Middle frontal gyrus (tissue), 1 donor: ENCODE measurements around the gene ENC1.

Source experiments
- DNase-seq: peaks from one replicate; pipeline ENCODE4 v3.0.0-alpha.2; 2015; ENCODE audit warnings: low spot score; ENCODE audit errors: extremely low spot score

ENC1 gene

DNA sequence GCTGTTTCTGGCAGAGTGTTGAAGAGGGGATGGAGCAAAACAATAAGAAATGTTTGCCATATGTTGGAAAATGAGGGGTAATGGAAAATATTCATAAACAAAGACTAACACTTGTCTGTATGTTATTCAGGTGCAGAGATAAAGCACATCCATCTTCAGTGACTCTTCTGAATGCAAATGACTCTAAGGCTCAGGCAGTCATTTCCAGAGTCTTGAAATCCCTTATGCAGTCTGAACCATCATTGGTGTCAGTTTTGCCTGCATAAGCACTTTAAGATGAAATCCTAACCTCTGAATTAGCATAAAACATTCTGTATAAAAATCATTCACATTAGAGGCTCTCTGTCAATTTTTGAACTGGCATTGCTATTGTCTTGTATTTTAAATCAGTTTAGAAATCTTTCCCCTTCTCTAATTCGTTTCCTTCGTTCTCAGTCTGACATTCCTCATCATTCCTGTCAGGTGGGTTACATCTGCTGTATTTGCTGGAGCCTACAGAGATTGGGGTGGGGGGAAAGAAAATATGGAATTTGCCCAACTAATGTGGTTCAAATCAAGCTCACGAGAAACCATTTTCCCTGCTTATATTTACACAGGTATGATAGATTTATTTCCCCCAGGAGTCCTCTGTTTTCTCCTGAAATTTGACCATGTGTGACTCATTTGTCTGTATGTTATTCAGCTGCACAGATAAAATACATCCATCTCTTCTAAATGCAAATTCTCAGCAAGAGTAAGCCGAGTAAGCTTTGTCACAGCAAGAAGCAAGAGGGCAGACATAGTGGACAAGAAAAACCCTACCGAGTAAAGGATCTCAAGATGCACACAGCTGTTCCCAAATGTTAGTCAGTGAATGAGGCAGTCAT, 31.6 kb downstream of the ENC1 start:
- no peak for DNase-seq

DNA sequence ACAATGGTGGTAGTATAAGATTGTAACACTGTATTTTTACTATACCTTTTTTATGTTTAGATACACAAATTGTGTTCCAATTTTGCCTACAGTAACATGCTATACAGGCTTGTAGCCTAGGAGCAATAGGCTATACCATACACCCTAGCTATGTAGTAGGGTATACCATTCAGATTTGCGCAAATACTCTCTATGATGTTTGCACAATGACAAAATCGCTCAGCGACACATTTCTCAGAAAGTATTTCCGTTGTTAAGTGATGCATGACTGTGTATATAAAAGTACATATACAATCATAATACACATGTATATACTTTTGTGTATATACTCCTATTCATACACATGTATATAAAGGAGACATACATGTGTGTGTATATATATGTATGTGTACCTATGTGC, 34.8 kb downstream of the ENC1 start:
- DNase-seq, result no peak

DNA sequence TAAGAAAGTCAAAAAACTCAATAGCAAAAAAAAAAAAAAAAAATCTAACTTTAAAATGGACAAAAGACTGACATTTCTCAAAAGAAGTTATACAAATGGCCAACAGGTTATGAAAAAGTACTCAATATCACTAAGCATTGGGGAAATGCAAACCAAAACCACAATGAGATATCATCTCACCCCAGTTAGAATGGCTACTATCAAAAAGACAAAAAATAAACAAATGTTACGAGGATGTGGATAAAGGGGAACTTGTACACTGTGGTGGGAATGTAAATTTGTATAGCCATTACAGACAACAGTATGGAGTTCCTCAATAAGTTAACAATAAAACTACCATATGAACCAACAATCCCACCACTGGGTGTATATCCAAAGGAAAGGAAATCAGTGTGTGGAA, 37.2 kb downstream of the ENC1 start:
- no peak for DNase-seq

DNA sequence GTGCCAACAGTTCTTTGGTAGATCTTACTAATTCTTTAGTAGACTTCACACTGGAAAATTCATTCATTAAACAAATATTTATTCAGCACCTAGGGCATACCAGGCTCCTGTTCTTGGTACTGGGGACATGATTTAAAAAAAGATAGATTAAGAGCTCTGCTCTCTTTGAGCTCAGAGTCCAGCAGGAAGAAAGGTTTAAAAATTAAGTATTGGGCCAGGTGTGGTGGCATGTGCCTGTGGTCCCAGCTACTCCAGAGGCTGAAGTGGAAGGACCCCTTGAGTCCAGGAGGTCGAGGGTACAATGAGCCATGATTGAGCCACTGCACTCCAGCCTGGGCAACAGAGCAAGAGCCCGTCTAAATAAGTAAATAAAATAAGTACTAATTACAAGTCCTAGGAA, 41.4 kb downstream of the ENC1 start:
- DNase-seq, result no peak

DNA sequence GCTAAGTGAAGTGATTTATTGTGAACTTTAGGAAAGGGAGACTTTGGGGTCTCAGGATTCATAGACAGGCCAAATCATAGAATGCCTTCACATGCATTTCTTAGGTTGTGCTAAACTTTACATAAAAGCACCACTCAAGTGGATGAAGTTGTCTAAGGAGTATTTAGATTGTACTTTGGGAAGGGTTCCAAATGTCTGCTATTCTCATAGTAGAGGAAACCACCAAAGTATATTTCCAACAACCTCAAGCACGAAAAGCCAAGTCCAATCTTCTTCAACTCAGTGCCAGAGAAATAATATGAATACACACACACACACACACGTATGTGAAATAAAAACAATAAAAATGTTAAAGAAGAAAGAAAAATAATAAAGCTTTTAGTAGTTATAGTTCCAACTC, 41.8 kb downstream of the ENC1 start:
- DNase-seq, result no peak

DNA sequence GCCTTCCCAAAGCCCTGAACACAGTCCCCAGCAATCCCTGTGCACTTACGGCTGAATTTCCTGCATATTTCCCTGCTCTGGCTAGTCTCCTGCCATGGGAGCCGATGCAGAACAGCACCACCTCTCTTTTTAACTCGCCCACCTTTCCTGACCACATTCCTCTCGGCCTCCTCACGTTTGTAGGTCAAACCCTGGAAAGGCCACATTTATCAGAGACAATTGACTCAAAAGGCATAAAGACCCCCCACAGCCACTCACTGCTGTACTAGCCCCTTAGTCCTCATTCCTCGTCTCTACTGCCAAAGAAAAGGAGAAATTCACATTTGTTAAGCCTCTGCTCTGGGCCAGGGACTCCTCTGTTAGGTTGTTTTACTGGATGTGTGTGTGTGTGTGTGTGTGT, 43.6 kb downstream of the ENC1 start:
- no peak for DNase-seq

DNA sequence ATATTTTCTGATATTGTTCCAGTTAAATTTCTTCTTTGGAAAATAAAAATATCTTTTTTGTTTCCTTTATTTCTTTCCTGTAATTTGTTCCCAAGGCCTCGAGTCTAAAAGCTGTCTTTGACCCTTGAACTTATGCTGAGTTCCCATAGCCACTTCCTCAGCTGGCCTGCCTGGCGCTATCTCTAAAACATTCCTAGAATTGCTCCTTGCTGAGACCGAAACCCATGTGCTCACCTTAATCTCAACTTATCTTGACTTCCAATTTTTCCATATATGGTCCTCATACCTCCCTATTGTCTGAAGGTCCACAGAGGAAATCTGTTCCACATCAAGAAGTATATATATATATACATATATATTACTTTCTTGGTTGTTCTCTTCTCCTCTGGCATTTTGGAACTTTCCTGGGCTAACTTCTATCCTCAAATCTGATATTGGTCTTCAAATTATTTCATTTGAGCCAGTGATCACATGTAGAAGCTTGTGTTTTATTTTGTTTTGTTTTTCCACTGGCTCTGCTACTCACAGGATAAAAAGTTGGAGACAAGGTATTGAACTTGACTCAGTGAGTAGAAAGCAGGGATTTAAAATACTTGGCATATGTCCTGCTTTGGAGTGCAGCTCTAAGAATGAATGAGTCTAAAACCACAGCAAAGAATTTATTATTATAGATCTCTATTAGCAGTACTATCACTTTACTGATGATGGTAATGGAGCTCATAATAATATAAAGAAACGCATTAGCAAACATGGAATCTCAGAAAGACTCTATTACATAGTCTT, 45.2 kb downstream of the ENC1 start:
- DNase-seq, result no peak

DNA sequence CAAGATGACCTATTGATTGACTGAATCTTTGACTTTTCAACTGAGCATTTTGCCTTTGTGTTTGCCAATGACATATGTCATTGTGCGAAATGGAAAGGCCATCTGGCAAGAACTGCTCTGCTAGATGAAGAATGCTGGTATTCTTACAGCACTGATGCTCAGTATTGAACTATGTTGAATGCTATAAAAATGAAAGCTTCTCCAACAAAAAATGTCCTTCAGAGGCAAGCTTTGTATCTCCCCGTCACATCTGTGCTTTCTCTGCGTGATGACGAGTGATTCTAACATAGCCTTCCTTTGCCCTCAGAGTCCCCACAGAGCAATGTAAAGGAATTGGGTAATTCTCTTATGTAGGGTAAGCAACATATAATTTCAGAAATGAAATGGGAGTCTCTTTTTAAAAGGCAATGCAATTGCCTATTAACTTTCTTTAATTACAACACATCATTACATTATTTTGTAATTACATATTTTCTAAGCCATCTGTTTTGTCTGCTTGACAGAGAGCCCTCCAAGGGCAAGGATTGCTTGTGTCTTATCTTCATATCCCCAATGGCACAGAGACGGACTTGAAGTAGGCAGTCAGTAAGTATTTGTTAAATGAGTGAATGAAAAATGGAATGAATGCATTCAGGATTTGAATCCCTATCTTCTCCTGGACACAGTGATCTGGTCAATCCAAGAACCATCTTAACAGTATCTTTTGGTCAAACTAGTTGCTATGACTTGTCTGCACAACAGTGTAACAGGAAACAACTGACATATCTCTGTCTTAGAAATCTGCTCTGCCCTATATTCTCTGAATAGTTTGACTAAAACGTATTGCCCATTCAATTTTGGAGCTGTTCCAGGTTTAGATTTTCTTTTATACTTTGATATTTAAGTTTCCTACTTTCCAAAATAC, 46.1 kb downstream of the ENC1 start:
- DNase-seq, result no peak

DNA sequence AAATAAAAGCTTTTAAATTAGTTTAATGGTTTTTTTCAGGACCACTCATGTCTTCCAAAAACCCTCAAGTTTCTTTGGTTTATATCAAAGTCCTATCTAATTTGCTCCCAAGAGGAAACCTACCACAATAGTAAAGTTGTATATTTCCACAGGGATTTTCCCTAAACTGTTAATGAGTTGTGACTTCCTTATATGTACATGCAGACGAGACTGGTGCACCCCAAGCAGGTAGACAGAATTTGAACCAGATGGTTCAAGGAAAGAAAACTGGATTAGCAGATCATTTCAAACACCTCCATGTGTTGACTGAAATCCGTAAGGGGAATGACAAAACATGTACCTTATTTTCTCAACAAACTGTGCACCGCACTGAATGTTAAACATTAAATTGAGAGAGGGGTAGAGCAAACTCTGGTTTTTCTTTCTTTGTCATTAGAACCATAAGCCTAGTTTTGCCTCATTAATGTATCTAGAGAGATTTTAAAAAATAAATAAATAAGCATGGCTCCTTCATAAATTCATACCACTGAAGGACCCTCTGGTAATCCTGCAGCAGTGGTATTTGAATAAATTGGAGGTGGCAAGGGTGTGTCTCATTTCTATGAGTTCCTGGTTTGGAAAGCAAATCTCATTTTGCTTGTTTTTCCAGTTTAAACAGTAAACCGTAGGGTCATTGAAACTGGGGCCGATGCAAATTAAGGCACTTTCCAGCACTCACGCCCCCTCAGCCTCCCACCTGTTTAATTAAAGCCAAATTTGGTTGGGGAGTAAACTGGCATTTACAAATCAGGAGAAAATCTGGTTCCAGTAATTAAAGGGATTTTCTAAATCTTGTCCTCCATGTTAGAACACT, 51.1 kb downstream of the ENC1 start:
- no peak for DNase-seq

DNA sequence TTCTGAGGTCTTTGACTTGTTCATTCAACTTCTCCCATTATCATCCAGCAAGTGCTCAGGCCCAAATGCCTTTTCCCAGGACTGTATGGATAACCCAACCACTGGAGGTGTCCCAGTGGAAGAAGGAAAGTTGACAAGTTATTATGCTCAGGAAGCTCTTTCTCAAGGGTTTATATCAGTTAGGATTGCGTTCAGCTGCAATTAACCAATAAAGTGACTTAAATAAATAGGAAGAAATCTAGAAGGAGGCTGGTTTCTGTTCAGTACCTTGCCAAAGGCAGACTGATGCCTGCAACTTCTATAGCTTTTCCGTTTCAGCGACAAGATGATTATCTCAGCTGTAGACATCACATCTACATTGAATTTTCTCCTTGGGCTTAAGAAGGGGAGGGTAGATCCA, 52.1 kb downstream of the ENC1 start:
- no peak for DNase-seq

DNA sequence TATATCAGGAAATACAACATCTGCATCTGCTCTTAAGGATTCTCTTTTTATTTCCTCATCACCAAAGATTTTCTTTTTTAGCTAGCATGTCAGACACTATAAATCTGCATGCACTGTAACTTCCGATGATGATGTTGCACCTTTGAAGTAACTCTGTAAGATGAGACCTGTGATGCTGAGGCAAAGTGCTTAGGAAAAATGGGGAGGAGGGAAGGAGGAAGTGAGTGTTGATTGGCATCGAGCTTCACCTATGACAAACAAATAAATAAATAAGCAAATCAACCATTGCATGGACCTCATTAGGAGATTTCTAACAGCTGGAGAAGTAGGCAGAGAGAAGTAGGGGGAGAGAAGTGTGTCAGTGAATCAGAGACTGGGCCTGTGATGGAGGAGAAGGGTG, 52.6 kb downstream of the ENC1 start:
- DNase-seq, result no peak

DNA sequence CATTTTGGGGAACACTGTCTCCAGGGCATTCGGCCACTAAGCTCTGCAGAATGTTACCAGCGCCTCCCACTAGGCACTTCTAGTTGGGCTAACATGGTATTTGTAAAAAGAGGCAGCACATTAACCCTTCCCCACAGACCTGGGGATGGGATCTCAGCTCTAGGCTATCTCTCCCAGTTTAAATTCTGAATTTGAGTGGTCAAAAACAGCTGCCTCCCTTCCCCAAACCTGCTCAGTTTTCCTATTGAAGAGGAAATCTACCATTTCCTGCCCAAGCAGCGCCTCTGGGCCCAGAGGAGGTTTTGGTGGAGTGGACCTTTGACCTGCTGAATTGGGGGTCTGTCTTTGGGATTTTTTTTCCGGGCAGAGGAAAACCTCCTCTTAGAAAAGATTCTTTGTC, 53.2 kb downstream of the ENC1 start:
- no peak for DNase-seq

DNA sequence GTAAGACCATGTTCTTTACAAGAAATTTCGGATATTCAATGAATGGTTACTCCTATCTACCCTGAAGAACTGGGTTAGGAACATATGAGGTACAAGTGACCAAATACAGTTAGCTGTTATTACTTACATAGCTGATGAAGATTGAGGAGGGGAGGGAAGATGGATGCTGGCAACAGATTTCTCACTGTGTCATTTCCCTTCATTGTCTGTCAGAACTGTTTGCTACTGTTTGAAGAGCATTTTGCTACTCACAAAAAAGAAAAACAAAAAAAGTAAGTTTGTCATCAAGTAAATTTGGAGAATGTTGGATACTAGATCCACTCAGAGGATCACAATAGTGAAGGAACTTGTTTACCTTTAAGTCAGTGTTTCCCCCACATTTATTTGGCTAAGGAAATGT, 53.7 kb downstream of the ENC1 start:
- DNase-seq, result no peak

DNA sequence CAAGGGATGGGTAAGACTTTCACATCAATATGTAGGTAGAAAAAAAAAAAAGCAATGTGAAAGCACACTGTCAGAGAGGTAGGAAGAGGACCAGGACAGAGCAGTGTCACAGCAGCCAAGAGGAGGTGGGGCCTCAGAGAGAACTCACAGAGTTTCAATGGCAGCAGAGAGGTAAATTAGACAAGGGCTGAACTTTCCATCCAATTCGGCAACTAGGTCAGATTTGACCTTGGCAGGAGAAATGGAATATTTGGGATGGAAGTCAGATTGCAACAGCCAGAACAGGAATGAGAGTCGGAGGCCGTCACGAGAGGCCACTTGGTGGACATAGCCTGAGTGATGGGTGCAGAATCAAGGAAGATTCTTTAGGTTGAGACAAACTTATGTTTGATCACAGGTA, 57.7 kb downstream of the ENC1 start:
- no peak for DNase-seq

DNA sequence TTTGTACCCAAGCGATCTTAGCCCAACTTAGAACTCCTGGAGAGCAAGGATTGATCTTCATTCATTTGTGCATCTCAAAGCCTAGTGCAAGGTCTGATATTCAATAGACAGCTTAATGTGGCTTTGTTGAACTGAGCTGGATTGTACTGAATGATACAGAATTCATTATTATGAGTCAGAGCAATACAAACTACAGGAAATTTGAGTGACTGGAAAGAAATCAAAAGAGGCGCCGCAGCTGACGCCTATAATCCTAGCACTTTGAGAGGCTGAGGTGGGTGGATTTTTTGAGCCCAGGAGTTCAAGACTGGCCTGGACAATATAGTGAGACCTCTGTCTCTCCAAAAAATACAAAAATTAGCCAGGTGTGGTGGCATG, 58.6 kb downstream of the ENC1 start:
- DNase-seq, result no peak

DNA sequence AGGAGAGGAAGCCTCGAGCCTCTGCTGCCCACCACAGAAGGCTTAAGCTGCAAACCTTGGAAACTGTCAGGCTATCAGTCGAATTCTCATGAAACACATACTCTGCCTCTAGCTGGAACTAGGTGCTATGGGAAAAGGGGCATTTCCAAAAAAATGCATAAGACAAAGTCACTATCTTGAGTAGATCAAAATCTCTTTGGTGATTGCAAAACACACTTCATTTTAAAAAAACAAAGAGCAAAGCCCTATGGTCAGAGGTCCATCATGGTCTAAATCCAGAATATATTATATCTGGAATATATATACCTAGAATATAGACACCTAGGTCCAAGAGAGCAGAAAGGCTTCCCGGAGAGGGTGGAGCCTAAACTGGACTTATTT, 59.8 kb downstream of the ENC1 start:
- no peak for DNase-seq

DNA sequence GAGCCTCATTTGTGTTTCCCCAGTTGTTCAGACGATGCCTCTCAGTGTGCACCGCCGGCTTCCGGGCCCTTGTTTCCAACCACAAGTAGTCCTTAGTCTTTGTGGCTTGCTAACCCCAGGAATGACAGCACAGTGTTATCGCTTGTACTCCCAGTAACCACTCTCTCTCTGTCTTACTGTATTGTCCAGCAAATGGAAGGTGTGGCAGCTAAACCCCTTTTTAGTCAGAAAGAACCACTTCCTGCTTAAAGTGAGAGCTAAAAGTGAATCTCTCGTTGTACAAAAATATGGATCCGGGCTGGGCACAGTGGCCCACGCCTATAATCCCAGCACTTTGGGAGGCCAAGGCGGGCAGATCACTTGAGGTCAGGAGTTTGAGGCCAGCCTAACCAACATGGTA, 61.3 kb downstream of the ENC1 start:
- DNase-seq, result no peak

DNA sequence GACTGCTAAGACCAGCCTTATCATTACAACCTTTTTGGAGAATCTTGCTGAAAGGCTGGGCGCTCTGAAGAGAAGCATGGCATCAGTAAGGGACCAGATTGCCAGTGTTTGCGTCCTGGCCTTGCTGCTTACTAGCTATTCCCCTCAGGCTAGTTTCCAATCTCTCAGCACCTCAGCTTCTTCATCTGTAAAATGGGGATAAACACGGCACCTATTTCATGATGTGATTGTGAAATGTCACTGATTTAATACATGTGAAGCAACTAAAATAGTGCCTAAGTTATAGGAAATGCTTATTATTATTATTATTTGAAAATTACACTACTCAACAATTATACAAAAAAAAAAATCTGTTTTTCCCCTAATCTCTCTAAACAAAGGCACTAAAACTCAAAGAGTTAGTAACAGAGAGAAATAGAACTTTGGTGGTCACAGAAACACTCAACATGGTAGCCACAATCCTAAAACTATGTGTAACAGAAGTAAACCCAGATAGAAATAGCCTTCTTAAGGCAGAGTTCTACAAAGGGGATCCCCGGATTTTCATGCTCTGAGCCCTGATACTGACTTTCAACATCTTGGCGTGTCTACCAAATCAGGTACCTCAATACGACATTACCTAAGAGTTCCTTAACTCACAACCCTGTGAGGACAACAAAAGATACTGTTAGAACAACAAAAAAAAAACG, 62.0 kb downstream of the ENC1 start:
- no peak for DNase-seq
